GM18499 (cell line): ENCODE results near the gene ITGB3.
"Not testable (repeated sequence)": the region's sequence is repeated elsewhere in the genome, so short reads cannot be mapped to it uniquely, and the experiment has no call there.

Source experiments
- ATAC-seq: cut with Tn5 transposase; IDR thresholded peaks from one replicate; pipeline ENCODE4 v1.9.1; 2021; ENCODE audit warnings: moderate number of reproducible peaks; ENCODE audit not compliant: insufficient read depth, unreplicated experiment

ITGB3 gene

DNA sequence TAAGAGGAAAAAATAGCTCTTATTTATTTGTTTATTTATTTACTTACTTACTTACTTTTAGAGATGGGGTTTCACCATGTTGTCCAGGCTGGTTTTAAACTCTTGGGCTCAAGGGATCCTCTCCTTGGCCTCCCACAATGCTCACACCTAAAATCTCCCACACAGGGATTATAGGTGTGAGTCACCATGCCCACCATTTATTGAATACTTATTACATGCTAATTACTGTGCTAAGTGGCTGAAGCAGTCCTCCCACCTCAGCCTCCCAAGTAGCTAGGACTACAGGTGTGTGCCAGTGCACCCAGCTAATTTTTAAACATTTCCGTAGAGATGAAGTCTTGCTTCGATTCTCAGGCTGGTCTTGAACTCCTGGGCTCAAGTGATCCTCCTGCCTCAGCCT, 11.0 kb upstream of the ITGB3 start:
- no peak for ATAC-seq

DNA sequence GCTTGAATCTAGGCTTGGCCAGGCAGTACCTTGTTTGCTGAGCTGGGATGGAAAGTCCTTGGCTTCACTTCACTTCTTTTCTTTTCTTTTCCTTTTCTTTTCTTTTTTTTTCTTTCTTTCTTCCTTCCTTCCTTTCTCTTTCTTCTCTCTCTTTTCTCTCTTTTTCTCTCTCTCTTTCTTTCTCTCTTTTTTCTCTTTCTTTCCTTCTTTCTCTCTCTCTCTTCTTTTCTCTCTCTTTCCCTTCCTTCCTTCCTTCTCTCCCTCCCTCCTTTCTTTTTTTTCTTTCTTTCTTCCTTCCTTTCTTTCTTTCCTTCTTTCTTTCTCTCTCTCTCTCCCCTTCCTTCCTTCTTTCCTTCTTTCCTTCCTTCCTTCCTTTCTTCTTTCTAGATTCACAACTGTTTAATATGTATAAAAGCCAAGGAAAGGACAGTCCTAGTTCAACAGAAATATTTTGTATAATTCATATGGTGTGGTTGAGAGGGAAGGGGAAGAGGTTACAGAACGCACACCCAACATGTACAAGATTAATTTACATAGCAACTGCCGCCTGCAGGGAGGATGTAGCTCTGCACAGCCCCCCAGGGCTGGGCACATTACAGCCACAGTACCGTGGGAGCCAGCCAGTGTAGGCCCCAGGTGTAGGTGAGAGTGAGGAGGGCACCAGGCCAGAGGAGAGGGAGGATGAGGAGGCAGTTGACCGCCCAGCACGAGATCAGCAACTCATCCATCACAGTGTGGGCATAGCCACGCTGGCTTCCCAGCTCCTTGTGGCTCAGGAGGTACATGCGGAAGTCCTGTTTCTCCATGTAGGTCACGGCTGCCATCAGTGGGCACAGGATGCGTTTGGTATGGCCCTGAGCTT, 9.7 kb upstream of the ITGB3 start:
- no peak for ATAC-seq

GRCh38 chr17:47244697-47245096, 8.9 kb upstream of the ITGB3 start:
- ATAC-seq = no peak

DNA sequence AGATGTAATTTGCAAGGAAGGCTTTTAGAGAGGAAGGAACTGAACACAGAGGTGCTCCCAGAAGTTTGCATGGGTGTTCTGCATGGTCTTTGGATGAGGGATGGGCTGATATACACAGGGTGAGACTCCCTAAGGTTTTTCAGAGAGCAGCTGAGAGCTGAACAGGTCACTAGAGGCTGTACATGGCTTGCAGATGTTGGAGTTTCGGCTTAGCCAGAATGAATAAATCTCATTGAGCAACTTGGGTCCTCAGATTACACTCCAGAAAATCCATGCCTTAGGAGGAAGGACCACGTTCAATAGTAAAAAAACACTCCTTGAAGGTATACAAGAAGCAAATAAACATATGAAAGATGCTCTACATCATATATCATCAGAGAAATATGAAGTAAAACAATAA, 7.5 kb upstream of the ITGB3 start:
- no peak for ATAC-seq

- no peak for ATAC-seq
Measured at GRCh38 chr17:47250855-47251254, 2.8 kb upstream of the ITGB3 start.

DNA sequence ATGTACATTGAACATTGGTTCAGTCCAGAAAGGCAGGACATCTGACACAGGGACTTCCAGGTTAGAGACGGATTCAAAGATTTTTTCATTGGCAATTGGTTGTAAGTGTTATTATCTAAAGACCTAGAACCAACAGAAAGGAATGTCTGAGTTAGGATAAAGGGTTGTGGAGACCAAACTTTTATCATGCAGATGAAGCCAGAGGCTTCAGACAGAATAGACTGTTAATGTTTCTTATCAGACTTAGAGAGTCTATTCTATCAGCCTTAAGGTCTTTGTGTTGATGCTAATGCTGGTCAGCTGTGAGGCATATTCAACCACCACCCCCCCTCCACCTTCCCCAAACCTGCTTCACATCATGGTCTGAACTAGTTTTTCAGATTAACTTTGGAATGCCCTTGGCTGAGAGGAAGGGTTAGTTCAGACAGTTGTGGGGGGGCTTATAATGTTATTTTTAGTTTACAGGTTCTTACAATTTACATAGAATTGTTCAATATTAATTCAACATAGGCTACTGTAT, 2.1 kb upstream of the ITGB3 start:
- no peak for ATAC-seq

- no peak for ATAC-seq
Measured at GRCh38 chr17:47252209-47252608, 1.4 kb upstream of the ITGB3 start.

DNA sequence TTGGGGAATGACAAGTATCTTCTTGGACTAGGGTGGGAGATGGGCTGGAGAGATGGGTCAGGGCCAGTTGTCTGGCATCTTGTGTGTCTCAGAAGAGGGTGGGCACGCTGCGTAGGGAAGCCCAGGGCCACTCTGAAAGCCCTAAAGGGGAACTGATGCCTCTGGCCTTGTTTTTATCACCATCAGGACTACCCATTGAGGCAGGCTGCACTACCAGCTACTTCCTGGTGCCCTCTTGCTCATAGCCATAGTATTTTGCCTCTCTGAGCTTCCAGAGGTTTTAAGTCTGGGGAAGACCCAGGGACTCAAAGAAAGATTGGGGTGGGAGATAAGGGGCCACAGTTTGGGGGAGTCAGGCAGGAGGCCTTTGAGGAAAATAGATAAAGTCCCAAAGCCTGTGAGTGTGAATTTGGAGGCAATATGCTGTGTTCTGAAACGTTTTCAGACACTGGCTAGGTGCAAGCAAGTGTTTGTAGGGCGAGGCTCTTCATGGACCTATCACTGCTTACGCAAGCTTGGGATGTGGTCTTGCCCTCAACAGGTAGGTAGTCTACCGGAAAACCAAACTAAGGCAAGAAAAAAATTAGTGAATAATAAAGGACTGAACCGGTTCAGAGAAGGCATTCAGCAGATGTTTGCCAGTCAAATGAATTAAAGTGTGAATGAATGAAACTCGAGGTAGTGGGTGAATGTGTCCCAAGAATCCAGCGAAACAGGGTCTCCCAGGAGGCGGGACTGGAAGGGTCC, 688 bp upstream of the ITGB3 start:
- no peak for ATAC-seq

DNA sequence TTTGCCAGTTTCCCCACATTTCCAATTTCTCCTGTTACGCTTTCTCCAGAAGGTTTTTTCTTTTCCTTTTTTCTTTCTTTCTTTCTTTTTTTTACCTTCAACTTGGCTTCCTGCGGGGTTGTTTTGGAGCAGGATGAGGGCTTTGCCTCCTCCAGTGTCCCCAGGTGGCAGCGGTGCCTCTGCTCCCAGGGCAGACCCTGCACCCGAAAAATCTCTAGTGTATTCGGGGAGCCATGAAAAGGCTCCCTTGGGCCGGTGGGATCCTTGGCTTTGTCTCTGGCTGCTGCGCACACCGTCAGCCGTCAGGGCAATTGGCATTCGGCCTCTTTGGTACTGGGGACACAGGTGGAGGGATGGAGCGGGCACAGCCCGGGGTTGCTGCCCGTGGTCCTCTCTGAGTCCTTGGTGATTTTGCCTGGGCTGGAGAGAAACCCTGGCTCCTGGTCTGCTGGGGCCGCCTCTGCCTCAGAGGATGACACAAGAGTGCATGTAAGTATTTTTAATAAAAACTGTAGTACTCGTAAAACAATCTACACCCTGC, 846 bp downstream of the ITGB3 start:
- ATAC-seq = no peak

DNA sequence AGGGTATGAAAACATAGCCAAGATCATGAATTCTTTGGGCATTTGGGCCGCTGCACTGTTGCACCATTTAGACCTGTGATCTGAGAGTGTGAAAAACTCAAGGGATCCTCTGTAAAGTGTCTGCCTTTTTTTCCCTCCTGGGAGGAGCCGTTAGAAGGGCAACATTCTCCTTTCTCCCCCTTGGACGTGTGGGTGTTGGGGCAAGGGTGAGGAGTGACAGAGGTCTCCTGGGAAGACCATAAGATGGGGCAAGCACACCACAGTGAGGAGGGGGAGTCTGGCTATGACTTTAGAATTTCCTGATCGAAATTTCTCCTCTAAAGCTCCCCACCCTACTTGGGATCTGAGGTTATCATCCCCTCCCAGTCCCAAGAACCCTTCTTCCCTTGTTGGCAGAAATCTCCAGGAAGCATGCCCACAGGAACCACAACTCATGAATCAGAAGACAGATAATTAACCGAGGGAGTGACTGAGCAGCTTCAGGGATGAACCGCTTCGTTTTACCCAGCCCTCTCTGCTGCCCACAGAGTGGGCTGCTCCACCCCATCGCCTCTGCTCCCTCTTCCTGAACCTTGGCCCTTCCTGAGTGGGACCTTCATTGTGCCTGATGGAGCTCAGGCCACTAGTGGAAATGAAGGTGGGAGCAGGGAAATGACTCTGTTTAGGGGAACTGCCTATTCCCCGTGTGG, 4.2 kb downstream of the ITGB3 start:
- ATAC-seq = no peak

DNA sequence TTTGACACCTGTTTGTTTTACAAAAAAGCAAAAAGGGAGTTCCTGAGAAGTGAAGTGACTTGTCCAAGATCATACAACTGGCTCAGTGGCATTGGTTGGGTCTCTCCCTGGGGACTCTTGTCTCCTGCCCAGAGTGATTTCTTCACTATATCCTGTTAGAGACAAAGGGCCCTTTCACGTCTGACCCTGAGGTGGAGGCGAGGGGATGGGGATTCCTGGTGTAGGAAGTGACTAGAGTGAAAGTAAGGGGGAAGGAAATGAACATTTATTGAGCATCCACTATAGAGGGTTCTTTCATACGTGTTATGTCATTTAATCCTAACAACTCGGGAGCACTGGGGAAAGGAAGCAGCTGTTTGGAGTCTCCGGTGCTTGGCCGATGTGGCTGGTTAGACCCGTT, 9.0 kb downstream of the ITGB3 start:
- ATAC-seq = no peak

DNA sequence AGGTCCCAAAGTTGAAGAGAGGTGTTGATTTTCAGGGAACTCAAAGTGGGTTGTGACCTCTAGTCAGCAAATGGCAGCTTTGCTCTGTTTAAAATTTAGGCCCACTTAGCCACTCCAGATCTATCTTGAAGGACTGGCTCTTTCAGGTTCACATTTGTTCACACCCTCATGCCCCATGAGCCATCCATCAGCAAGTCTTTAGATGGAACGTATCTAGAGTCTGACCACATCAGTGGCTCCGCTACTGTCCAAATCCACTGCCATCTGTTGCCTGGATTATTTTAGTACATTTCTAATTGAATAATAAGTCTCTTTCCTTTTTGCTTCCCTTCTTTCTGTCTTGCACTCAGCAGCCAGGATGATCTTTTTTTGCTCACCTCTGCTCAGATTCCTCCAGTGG, 10.5 kb downstream of the ITGB3 start:
- ATAC-seq = no peak

- ATAC-seq = no peak
Measured at GRCh38 chr17:47265983-47266541, 12.4 kb downstream of the ITGB3 start.

DNA sequence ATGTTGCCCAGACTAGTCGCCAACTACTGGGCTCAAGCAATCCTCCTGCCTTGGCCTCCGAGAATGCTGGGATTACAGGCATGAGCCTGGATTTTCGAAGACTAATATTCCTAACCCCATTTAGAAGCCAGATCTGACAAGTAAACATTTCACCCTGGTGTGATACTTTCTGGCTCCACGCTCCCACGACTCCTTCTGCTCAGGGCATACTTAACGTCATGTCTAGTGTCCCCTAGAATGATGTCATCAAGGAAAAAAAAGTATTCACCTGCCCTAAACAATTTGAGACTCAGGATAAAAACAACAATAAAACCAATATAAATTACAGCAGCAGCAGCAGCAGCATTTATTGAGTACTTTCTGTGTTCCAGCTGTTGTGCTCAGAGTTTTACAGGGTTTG, 13.2 kb downstream of the ITGB3 start:
- ATAC-seq = no peak

- ATAC-seq = no peak
Measured at GRCh38 chr17:47267354-47267828, 13.8 kb downstream of the ITGB3 start.

DNA sequence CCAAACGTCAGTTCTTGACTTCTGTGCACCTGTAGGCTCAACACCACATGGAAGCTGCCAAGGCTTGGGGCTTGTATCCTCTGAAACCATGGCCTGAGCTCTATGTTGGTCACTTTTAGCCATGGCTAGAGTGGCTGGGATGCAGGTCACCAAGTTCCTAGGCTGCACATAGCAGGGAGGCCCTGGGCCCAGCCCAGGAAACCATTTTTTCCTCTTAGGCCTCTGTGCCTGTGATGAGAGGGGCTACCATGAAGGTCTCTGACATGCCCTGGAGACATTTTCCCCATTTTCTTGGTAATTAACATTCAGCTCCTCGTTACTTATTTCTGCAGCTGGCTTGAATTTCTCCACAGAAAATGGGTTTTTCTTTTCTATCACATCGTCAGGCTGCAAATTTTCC, 15.3 kb downstream of the ITGB3 start:
- ATAC-seq = not testable (repeated sequence)

GRCh38 chr17:47269561-47270280, 16.1 kb downstream of the ITGB3 start:
- ATAC-seq = not testable (repeated sequence)

DNA sequence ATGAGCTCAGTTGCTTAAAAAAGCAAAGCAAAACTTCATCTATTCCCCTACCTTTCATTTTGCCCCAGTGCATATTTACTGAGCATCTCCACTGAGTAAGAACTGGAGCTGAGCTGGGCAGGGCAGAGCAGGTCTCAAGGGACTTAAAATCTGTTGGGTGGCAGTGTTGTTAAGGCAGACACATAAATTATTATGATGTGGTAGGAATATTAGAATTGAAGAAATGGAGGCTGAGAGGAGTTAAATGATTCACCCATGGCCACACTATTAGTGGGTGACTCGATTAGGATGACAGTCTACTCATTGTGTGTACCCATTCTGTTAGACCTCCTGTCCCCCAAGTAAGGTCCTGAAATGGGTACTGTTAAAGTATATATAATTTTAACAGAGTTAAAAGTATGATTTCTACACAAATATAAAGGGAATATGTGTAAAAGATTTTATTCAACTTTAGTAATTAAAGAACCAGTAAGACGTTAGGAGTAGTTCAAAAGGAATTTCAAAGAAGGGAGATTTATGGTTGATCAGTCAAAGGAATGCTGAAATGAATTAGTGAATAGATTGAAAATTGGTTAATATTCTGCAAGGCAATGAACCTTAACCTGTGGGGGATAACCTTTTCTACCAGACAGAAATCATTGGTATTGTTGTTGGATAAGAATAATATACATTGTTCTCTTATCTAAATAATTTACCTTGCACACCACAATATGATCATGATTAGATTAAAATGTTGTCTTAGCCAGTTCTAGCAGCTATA, 17.5 kb downstream of the ITGB3 start:
- no peak for ATAC-seq

DNA sequence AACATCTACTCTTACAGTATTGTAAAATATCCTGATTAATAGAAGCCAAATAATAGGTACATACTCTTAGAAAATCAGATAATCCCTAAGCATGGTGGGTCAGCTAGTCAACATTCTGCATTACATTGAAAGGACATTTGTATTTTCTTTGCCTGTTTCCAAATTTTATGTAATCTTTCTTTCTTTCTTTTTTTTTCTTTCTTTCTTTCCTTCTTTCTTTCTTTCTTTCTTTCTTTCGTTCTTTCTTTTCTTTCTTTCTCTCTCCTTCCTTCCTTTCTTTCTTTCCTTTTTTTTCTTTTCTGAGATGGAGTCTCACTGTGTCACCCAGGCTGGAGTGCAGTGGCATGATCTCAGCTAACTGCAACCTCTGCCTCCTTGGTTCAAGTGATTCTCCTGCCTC, 18.9 kb downstream of the ITGB3 start:
- no peak for ATAC-seq
